Naive B cell (primary cell): Measurements from ENCODE around the gene IL36A. TPM values are rescaled to one million over a fixed set of nuclear protein-coding genes. Genes with fewer than 3 reads are reported as not detected.

Experiments
- polyA plus RNA-seq, 6 donors: library from polyadenylated mRNA; unstranded; fragments of 300-500 nt; fragmentation: Illumina TruSeq; gene quantifications; one replicate each; pipeline ENCODE4 v1.2.3, GENCODE V29; 2021; ENCODE audit warnings: low read depth in 6 of 6

Gene IL36A
- polyA plus RNA-seq, 6 donors from 2014 or later = not detected

Other genes with a start within 250 kb of the IL36A start
- under 1 TPM in 1 of 6 donors, not detected in 5; 0.16 TPM for gene CKAP2L, start 240.8 kb upstream of the IL36A start, polyA plus RNA-seq
- not detected for gene IL1A, start 221.0 kb upstream of the IL36A start, polyA plus RNA-seq
- under 1 TPM in 2 of 6 donors, not detected in 4; 0.35 to 0.37 TPM for gene IL1B, start 168.7 kb upstream of the IL36A start, polyA plus RNA-seq
- gene IL37, start 94.3 kb upstream of the IL36A start, polyA plus RNA-seq = not detected
- gene IL36G, start 27.5 kb upstream of the IL36A start, polyA plus RNA-seq = not detected
- gene IL36B, start 47.4 kb downstream of the IL36A start, polyA plus RNA-seq = not detected
- not detected for gene IL36RN, start 53.7 kb downstream of the IL36A start, polyA plus RNA-seq
- gene IL1F10, start 62.5 kb downstream of the IL36A start, polyA plus RNA-seq = not detected
- under 1 TPM in 2 of 6 donors, not detected in 4; 0.14 to 0.29 TPM for gene IL1RN, start 122.1 kb downstream of the IL36A start, polyA plus RNA-seq
- 10 to 100 TPM; 16.2 to 47.5 (median 29.1) TPM for gene PSD4, start 168.5 kb downstream of the IL36A start, polyA plus RNA-seq